KG1 (cell line): ENCODE data around the gene DGKI.

Source experiments
- DNase-seq: peaks from one replicate; lab custom pipeline; 2025; lab: John Stamatoyannopoulos, UW

DGKI gene

GRCh38 chr7:137656227-137656849, 190.4 kb downstream of the DGKI start:
- peak; percentile 2 for DNase-seq

DNA sequence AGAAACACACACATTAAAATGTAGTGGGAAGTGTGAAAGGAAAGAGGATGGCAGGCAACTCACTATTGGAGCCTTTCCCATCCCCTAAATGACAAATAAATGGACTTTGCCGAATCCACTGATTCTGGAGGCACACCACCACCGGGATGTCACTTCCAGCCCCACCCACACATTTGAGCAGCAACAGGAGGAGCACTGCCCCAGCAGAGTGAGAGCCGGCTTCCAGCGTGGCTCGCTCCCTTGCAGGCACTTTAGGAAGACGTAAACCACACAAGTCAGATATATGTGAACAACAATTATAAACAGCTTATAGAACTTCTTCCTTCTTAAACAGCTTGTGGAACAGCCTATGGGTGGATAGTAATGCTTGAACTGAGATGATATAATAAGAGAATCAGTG, 191.0 kb downstream of the DGKI start:
- no peak for DNase-seq

- no peak for DNase-seq
Measured at GRCh38 chr7:137652721-137653120, 194.1 kb downstream of the DGKI start.

DNA sequence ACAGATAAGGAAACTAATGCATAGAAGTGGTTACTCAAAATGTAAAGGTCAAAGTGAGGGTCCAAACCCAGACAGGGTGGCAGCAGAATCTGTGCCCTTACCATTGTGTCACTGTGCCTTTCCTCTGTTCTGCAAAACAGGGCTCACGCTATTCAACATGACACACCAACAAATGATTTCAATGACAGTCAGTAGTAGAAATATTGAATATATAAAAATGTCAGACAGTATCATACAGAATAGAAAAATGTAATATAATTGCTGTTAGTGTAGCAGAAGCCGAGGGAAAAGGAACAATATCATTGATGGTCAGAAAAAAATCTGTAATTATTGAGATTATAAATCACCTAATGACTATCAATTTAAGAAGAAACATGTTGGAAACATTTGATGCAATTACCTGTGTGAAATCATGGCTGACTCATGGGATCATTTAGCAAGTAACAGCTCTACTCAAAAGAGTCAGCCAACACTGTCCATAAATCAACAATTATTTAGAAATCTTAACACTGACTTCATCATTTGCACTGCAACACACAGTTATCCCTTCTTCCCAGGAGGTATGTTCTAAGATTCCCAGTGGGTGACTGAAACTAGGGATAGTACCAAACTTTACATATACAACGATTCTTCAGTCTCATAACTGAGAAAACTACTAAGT, 198.7 kb downstream of the DGKI start:
- no peak for DNase-seq

DNA sequence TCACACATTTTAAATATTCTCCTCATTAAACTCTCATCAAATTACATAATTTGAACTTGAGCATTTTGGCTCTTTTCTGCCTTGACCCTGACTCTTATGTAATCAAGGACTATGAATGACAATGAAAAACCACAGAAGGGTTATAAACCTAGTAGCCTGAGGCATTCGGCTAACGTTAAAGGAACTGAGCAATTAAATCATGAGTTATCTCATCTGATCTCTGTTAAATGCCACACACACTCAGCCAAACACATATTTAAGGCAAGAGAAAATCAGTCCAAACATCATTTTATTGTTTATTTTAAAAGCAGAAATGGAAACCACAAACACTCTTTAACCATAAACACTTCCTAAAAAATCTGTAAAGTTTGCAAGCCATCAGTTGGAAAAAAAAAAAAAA, 204.3 kb downstream of the DGKI start:
- no peak for DNase-seq

GRCh38 chr7:137642031-137642430, 204.7 kb downstream of the DGKI start:
- DNase-seq = no peak

GRCh38 chr7:137636376-137636775, 210.4 kb downstream of the DGKI start:
- DNase-seq = no peak

DNA sequence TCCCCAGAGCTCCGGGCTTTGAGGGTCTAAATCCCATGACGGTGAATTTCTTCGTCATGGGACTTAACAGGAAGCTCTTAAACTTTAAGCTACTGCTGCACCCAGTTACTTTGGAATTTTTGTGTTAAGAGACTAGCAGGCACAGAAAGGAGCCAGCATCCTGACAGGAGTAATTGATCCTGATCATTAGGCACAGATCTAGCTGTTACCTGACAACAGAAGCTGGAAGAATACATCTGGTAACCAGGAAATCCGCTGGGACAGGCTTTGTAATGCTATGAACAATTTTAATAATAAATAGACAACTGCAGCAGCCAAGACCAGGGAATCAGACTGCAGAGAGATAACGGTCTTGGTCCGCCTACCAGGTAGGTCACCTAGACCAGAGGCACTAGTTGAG, 210.9 kb downstream of the DGKI start:
- no peak for DNase-seq

DNA sequence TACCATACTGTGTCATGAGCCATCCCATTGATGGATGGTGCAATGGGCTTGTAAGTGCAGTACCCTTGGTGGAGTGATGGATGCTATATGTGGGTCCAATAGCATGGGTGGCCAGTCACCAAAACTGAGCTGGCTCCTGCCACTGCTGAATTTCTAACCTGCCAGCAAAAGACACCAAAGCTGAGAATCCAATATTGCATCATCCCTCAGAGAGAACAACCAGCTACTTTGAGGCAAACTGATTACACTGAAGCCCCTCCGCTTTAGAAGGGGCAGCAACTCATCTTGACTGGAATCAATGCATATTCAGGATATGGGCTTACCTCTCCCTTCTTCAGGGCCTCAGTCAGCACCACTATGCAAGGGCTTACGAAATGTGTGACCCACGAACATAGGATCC, 211.6 kb downstream of the DGKI start:
- DNase-seq = no peak

- no peak for DNase-seq
Measured at GRCh38 chr7:137634356-137634755, 212.4 kb downstream of the DGKI start.

GRCh38 chr7:137633133-137633532, 213.6 kb downstream of the DGKI start:
- no peak for DNase-seq

- DNase-seq = no peak
Measured at GRCh38 chr7:137628216-137628615, 218.6 kb downstream of the DGKI start.

DNA sequence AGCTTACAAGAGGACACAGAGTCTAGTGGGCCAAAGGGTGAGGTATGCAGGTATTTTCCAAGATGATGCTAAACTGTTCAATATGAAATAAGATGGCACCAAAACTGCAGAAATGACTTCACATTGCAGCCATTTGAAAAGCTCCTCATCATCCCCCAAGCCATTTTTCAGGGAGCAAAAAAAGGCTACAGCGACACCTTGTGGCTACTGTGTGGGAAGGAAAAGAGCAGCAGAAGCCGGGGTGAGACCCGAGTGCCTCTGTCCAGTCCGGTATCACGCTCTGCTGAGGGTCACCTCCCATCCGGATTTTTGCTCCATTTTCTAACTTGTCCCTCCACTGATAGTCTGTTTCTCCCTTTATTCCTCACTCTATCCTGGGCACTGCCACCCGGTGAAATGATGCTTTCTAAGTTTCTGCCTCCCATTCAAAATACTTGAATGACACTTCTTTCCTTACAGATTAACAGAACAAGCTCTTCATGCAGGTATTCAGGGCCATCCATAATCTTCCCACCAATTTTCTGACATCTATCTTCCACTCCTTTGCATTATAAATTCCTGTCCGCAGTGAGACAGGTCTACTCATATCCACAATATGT, 220.2 kb downstream of the DGKI start:
- DNase-seq = no peak

- DNase-seq = no peak
Measured at GRCh38 chr7:137625197-137625596, 221.6 kb downstream of the DGKI start.

GRCh38 chr7:137619181-137619580, 227.6 kb downstream of the DGKI start:
- no peak for DNase-seq

GRCh38 chr7:137618748-137619147, 228.0 kb downstream of the DGKI start:
- DNase-seq = no peak

- DNase-seq = no peak
Measured at GRCh38 chr7:137613006-137613525, 233.7 kb downstream of the DGKI start.

- DNase-seq = no peak
Measured at GRCh38 chr7:137611606-137612005, 235.2 kb downstream of the DGKI start.

GRCh38 chr7:137609500-137609899, 237.3 kb downstream of the DGKI start:
- no peak for DNase-seq

- peak; percentile 10 for DNase-seq
Measured at GRCh38 chr7:137606061-137606674, 240.6 kb downstream of the DGKI start.

DNA sequence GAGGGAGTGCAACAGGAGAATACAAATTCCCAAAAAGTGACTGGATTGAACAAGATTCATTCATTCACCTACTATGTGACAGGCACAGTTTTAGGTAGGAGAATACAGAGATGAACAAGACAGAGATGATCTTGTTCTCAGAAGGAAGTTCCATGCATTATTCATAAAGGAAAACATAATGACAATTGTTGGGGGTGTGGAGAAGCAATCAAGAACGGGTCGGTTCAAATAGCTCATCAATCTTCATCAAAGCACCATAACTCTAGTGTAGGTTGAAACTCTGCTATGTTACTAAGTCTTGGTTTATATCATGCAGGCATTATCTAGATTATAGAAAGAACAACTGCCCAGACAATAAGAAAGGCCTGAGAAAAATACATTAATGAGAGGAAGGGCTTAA, 243.7 kb downstream of the DGKI start:
- no peak for DNase-seq

DNA sequence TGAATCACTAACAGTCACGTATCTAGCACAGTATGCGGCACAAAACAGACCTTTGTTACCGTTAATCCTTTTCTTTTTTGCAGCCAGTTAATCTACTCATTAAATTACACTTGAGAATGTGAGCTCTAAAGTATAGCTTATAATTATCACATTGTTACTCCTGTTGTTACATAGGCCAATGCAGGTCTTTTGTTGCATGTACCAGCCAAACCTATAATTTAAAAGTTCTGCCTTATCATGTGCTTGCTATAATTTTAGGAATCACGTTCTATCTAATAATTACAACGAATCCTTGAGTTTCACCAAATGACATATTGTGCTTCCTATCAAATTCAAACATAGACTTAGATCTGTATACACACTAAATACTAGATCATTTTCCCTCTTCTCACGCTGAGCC, 245.1 kb downstream of the DGKI start:
- no peak for DNase-seq

GRCh38 chr7:137597856-137598255, 248.9 kb downstream of the DGKI start:
- DNase-seq = no peak
